ENCODE measurements around the gene ICOS. TPM values are rescaled to one million over a fixed set of nuclear protein-coding genes. Genes with fewer than 3 reads are reported as not detected.

ICOS gene
- total RNA-seq, 1 donor from 2014 or later = 2.1 TPM

DNA sequence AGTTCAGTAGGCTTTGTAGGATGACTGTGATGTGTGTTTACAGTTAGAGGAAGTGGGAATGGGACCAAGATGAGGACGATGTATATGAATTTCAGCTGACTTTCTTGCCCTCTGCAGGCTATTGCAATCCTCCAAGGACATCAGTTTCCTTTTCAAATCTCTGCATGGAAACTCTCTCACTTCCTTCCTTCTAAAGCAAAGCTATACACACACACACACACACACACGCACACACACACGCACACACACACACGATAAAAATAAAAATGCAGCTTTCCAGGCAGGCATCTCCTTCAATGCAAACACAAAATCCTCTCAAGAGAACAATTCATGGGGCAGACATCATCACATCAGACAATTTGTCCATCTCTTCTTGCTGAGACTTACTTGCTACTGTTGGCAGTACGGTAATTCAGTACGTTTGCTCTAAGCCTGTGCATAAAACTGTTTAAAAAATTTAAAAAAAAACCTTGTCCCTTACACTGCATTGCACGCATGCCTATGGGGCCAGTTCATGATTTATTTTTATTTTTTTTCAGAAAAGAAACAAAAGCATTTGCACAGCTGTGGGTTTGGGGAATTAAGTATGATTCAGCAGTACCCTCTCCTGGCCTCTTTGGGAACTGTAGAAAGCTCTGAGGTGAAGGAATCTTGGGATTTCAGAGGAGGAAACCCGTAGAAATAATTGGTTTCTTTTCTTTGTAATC lies 27.1 kb upstream of the ICOS start:
- H3K36me3 ChIP-seq = no peaks in the 10 kb centered on the region
- peak overlapping the region; percentile 25 for H3K4me3 ChIP-seq
- no peaks in the 10 kb centered on the region for H3K9me3 ChIP-seq
- no peaks in the 10 kb centered on the region for H3K27me3 ChIP-seq
- intact Hi-C loops (cut with DNase I) = no loop called here
- TF ChIP-seq, protein P1, sequence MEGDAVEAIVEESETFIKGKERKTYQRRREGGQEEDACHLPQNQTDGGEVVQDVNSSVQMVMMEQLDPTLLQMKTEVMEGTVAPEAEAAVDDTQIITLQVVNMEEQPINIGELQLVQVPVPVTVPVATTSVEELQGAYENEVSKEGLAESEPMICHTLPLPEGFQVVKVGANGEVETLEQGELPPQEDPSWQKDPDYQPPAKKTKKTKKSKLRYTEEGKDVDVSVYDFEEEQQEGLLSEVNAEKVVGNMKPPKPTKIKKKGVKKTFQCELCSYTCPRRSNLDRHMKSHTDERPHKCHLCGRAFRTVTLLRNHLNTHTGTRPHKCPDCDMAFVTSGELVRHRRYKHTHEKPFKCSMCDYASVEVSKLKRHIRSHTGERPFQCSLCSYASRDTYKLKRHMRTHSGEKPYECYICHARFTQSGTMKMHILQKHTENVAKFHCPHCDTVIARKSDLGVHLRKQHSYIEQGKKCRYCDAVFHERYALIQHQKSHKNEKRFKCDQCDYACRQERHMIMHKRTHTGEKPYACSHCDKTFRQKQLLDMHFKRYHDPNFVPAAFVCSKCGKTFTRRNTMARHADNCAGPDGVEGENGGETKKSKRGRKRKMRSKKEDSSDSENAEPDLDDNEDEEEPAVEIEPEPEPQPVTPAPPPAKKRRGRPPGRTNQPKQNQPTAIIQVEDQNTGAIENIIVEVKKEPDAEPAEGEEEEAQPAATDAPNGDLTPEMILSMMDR (IDR thresholded peaks at IDR 0.05) = peak; percentile 84
- no peak for DNase-seq
- no peak overlapping the region for H3K27ac ChIP-seq
- peak; percentile 85 for ATAC-seq
- no peaks in the 10 kb centered on the region for H3K4me1 ChIP-seq

DNA sequence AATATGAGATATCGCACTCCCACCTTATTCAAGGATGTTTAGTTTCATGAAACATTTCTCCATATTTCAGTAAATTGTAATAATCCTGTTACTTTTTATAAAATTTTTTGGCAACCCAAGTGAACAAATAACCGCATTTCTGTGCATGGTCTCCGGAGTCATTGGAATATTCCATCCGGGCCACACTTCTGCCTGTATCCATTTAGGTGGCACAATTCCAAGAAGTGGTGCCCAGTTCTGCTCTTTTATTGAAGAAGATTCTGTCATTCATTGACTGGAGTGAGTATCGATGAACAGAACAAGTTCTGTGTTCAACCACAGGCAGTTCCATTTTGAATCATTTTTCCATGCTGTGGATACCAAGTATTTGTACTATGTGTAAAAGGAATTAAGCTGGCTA lies 26.6 kb upstream of the ICOS start:
- Histone ChIP-seq H3K4me3 (peak overlapping the region; percentile 25), H3K9me3 (no peaks in the 10 kb centered on the region), H3K36me3 (no peaks in the 10 kb centered on the region), H3K4me1 (no peaks in the 10 kb centered on the region), H3K27me3 (no peaks in the 10 kb centered on the region), H3K27ac (no peak overlapping the region)
- DNase-seq (no peak), ATAC-seq (no peak)
- intact Hi-C loops (cut with DNase I) = no loop called here
- TF ChIP-seq, protein P1 (IDR thresholded peaks at IDR 0.05) = no peak

DNA sequence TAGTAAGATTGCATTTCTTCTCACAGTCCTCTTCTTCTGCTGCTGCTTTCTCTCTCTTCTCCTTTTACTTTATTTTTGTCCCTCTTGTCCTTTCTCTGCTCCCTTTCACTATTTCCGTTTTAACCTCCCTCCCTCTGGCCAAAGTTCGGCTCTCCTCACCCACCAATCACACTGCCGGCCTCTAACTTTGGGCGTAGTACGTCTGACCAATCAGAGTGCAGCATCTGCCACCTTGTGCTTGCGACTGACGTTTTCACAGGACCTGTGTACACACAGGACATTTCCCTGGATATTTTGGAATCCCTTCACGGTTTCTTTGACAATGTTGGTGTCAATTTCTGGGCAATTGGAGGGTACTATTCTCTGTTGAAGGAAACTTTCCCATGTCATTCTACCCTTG lies 22.6 kb upstream of the ICOS start:
- intact Hi-C loops (cut with DNase I) = no loop called here
- no peaks in the 10 kb centered on the region for H3K9me3 ChIP-seq
- H3K4me3 ChIP-seq = no peak overlapping the region
- H3K36me3 ChIP-seq = no peaks in the 10 kb centered on the region
- H3K4me1 ChIP-seq = no peaks in the 10 kb centered on the region
- H3K27me3 ChIP-seq = no peaks in the 10 kb centered on the region
- TF ChIP-seq, protein P1 (IDR thresholded peaks at IDR 0.05) = no peak
- DNase-seq (no peak), ATAC-seq (no peak)
- no peak overlapping the region for H3K27ac ChIP-seq

DNA sequence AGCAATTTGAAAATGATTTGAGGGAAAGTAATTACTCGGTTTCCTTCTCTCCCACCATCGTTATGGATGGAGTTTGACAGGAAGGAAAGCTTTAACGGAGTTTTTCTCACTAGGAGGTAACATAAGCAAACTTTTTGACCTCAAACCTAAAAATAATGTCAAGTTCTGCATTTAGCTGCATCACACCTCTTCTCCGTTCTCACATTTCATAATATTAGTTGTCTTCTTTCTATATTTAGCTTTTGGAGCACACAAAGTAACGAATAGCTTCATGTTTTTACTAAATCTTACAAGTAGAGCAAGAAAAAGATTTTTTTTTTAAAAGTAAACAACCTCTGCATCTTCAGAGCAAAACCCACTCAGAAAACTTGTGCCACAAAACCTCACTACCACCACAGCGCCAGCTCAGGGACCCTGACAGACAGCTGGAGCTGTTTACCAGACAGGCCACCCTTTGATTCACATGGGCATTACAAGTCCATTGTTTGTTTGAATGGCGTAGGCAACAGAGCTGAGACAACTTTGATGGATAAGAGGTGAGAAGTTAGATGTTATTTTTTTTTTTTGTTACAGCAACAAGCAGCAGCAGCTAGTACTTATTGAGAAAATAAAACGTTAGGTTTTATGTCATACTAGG lies 21.9 kb upstream of the ICOS start:
- intact Hi-C loops (cut with DNase I) = no loop called here
- DNase-seq (no peak), ATAC-seq (no peak)
- TF ChIP-seq, protein P1 (IDR thresholded peaks at IDR 0.05) = no peak
- Histone ChIP-seq H3K4me1 (no peaks in the 10 kb centered on the region), H3K4me3 (no peak overlapping the region), H3K27ac (no peak overlapping the region), H3K27me3 (no peaks in the 10 kb centered on the region), H3K36me3 (no peaks in the 10 kb centered on the region), H3K9me3 (no peaks in the 10 kb centered on the region)

DNA sequence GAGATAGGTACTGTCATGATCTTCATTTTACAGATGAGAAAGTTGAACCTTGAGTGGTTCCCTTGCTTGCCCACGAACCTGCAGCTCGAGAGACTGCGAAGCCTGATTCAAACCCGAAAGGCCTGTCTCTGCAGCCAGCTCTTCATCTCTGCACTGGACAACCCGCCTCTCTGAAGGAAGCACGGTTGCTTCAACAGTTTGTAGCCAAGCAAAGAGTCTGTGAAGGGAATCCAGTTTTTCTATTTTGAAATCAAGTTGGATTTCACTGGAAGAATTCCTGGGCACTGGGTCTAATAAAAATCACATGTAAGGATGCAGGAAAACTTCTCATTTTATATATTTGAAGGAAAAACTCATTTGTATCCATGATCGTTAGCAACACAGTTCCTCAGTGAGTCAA lies 21.3 kb upstream of the ICOS start:
- DNase-seq = no peak
- Histone ChIP-seq H3K27ac (no peak overlapping the region), H3K4me3 (no peak overlapping the region), H3K36me3 (no peaks in the 10 kb centered on the region), H3K9me3 (no peaks in the 10 kb centered on the region), H3K27me3 (no peaks in the 10 kb centered on the region), H3K4me1 (no peaks in the 10 kb centered on the region)
- TF ChIP-seq, protein P1 (IDR thresholded peaks at IDR 0.05) = no peak
- ATAC-seq = no peak
- intact Hi-C loops (cut with DNase I) = no loop called here

All from upper lobe of right lung (tissue), 1 donor.